ENCODE data around the gene SLC1A7.

DNA sequence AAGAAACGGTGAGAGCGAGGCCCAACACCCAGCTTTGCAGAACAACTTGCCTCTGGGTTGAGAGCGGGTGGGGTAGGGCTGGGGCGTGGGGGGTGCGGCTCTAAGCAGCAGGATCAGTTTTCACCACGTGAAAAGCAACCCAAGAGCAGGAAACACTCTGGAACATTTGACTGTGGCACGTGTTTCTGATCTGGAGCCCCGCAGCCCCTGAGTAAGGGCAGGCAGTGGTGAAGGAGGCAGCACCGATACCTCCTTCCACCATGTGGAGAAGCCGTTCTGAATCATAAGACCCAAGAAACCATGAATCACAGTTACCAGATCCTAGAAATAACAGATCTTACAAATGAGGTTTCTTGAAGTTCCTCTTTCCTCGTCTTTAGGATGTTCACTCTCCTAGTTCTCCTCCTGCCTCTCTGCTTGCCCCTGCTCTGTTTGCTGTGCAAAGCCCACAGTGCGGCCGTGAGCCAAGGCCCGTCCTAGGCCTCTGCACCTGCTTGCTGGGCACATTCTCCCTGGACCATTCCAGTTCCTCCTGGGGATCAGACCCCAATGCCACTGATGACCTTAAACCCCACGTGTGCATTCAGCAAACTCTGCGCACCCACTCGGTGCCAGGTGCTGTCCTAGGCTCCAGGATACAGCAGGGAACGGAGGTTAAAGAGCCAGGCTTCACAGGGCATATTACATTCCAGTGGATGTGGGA is 31.9 kb downstream of the SLC1A7 start:
- TF ChIP-seq, protein P1, sequence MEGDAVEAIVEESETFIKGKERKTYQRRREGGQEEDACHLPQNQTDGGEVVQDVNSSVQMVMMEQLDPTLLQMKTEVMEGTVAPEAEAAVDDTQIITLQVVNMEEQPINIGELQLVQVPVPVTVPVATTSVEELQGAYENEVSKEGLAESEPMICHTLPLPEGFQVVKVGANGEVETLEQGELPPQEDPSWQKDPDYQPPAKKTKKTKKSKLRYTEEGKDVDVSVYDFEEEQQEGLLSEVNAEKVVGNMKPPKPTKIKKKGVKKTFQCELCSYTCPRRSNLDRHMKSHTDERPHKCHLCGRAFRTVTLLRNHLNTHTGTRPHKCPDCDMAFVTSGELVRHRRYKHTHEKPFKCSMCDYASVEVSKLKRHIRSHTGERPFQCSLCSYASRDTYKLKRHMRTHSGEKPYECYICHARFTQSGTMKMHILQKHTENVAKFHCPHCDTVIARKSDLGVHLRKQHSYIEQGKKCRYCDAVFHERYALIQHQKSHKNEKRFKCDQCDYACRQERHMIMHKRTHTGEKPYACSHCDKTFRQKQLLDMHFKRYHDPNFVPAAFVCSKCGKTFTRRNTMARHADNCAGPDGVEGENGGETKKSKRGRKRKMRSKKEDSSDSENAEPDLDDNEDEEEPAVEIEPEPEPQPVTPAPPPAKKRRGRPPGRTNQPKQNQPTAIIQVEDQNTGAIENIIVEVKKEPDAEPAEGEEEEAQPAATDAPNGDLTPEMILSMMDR (IDR thresholded peaks at IDR 0.05; ENCODE audit: low read length), result no peak
- no peak for TF ChIP-seq EZH2 (IDR thresholded peaks at IDR 0.05; ENCODE audit: borderline replicate concordance, low read length)

All from OCI-LY1 (cell line).